GM23248 (cell line): Measurements from ENCODE around the gene TRIM36. TPM values are rescaled to one million over a fixed set of nuclear protein-coding genes. Genes with fewer than 3 reads are reported as not detected.

ENCODE experiments used
- DNase-seq: peaks from one replicate; pipeline ENCODE4 v3.0.0-alpha.2; 2015
- H2AFZ ChIP-seq: fragments of 200-600 bp; sonication (generic); 2 replicates; pipeline ENCODE4 v1.6.1; 2016; ENCODE audit warnings: antibody characterized with exemption
- H3F3A ChIP-seq: fragments of 200-600 bp; sonication (generic); 2 replicates; pipeline ENCODE4 v1.6.1; 2016; ENCODE audit warnings: mild to moderate bottlenecking, antibody characterized with exemption, mixed run types; ENCODE audit not compliant: insufficient read depth
- H3K27ac ChIP-seq: fragments of 200-600 bp; sonication (generic); 2 replicates; pipeline ENCODE4 v1.5.1; 2016; ENCODE audit warnings: mild to moderate bottlenecking
- H3K27me3 ChIP-seq: fragments of 200-600 bp; sonication (generic); replicated peaks from 2 replicates; pipeline ENCODE4 v1.6.1; 2016; ENCODE audit warnings: mild to moderate bottlenecking; ENCODE audit not compliant: insufficient read depth
- H3K36me3 ChIP-seq: fragments of 200-600 bp; sonication (generic); 2 replicates; pipeline ENCODE4 v1.6.1; 2016; ENCODE audit warnings: low read depth, mild to moderate bottlenecking
- H3K4me1 ChIP-seq: fragments of 200-600 bp; sonication (generic); 2 replicates; pipeline ENCODE4 v1.6.1; 2016; ENCODE audit warnings: mild to moderate bottlenecking; ENCODE audit not compliant: insufficient read depth
- H3K4me2 ChIP-seq: fragments of 200-600 bp; sonication (generic); one replicate; pipeline ENCODE4 v1.6.1; 2016; ENCODE audit warnings: mild to moderate bottlenecking; ENCODE audit not compliant: unreplicated experiment
- H3K4me3 ChIP-seq: fragments of 200-600 bp; sonication (generic); 2 replicates; pipeline ENCODE4 v1.5.1; 2016; ENCODE audit warnings: mild to moderate bottlenecking
- H3K79me2 ChIP-seq: fragments of 200-600 bp; sonication (generic); 2 replicates; pipeline ENCODE4 v1.6.1; 2016; ENCODE audit warnings: mild to moderate bottlenecking; ENCODE audit not compliant: insufficient read depth
- H3K9ac ChIP-seq: fragments of 200-600 bp; sonication (generic); 2 replicates; pipeline ENCODE4 v1.6.1; 2016; ENCODE audit warnings: mild to moderate bottlenecking
- H3K9me2 ChIP-seq: fragments of 200-600 bp; sonication (generic); 2 replicates; pipeline ENCODE4 v1.6.1; 2016; ENCODE audit warnings: mixed run types, mild to moderate bottlenecking, moderate library complexity; ENCODE audit not compliant: insufficient read depth
- H3K9me3 ChIP-seq: fragments of 200-600 bp; sonication (generic); one replicate; pipeline ENCODE4 v1.6.1; 2017; ENCODE audit warnings: low read depth
- H4K20me1 ChIP-seq: fragments of 200-600 bp; sonication (generic); 2 replicates; pipeline ENCODE4 v1.6.0; 2016; ENCODE audit not compliant: insufficient read depth
- EZH2 ChIP-seq: fragments of 200-600 bp; sonication (generic); IDR thresholded peaks from 2 replicates; pipeline ENCODE4 v1.6.1; 2018; ENCODE audit warnings: antibody characterized with exemption, mild to moderate bottlenecking; ENCODE audit not compliant: insufficient read depth, poor library complexity, severe bottlenecking
- EZH2phosphoT487 ChIP-seq: fragments of 200-600 bp; sonication (generic); IDR thresholded peaks from 2 replicates; pipeline ENCODE4 v1.6.1; 2018; ENCODE audit warnings: antibody characterized with exemption, moderate library complexity, mild to moderate bottlenecking, low read depth; ENCODE audit not compliant: insufficient read depth
- WGBS, 2 experiments: methylation state at CpG; one replicate each; pipeline ENCODE4 v1.1.6; 2015 to 2017; ENCODE audit warnings: low lambda C conversion rate in 2 of 2, low coverage in 1 of 2; ENCODE audit errors: missing lambda C conversion rate in 2 of 2; 5-methylcytosine and 5-hydroxymethylcytosine counted together
- in situ Hi-C: fragments of 300-500 bp; cut with MboI; formaldehyde crosslinking; loops from 2 replicates; pipeline ENCODE4 v1.15.0; 2020
- polyA plus RNA-seq: library from polyadenylated mRNA; unstranded; fragments of >200 nt; fragmentation: Nextera tagmentation; extraction: Ambion mirVana; gene quantifications from 2 replicates; pipeline ENCODE4 v1.2.1, GENCODE V29; 2016
- total RNA-seq: library from RNA; depleted of rRNA; stranded (reverse); fragments of >200 nt; shearing (Covaris generic); gene quantifications from 2 replicates; pipeline ENCODE4 v1.2.3, GENCODE V29; 2014

TRIM36 gene
- total and polyA plus RNA-seq, 2 experiments from 2014 or later: not detected

DNA sequence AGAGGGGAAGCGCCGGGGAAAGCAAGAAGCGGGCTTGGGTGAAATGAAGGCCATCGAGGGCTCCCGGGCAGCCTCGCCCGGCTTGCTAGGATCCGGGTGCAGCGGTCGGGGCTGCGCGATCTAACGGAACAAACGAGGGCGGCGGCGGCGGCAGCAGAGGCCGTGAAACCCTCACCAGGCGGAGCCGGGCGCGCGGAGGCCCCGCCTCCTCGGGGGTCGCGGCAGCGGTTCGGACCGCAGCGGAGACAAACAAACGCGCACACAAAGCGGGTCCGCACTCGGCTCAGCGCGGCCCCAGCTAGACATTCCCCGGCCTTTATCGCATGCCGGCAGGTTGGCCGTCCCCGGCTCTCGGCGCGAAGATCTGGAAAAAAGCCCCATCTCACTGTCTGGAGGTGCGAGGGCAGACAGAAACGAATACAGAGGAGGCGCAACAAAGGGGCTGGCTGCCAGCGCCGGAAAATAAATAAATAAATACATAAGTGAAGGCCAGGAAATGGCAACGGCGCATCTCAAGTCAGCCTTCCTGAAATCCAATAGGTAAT is 10.5 kb upstream of the TRIM36 start:
- H3K27me3 ChIP-seq: peaks cover 84% of the 10 kb centered on the region
- no peaks in the 10 kb centered on the region for H3K9me3 ChIP-seq
- H3K36me3 ChIP-seq: no peaks in the 10 kb centered on the region
- no peaks in the 10 kb centered on the region for H3K79me2 ChIP-seq
- H4K20me1 ChIP-seq: no peaks in the 10 kb centered on the region
- peak overlapping the region; percentile 71 for H3K4me3 ChIP-seq
- H3K27ac ChIP-seq: no peak overlapping the region
- peak; percentile 47 for DNase-seq
- H3K9me2 ChIP-seq: no peaks in the 10 kb centered on the region
- H2AFZ ChIP-seq: peak overlapping the region; percentile 82
- 3 to 4% methylated on average over 48 to 54 of the region's 54 CpGs for WGBS, 2 experiments
- no peak overlapping the region for H3K9ac ChIP-seq
- H3F3A ChIP-seq: no peaks in the 10 kb centered on the region
- no peaks in the 10 kb centered on the region for H3K4me1 ChIP-seq
- in situ Hi-C loops: no loop called here
- H3K4me2 ChIP-seq: peak overlapping the region; percentile 85
- TF ChIP-seq EZH2 (peak; percentile 86), EZH2phosphoT487 (no peak; the same call in 1 of the 2 replicates)

- no peaks in the 10 kb centered on the region for H3K4me1 ChIP-seq
- 5 to 7% methylated on average over 55 to 56 of the region's 56 CpGs for WGBS, 2 experiments
- DNase-seq: peak; percentile 44
- no peaks in the 10 kb centered on the region for H3K9me3 ChIP-seq
- H3K27me3 ChIP-seq: peaks cover 90% of the 10 kb centered on the region
- H3F3A ChIP-seq: no peaks in the 10 kb centered on the region
- no peaks in the 10 kb centered on the region for H3K36me3 ChIP-seq
- H2AFZ ChIP-seq: peak overlapping the region; percentile 82
- H3K4me3 ChIP-seq: peak overlapping the region; percentile 71
- no peak overlapping the region for H3K9ac ChIP-seq
- H3K9me2 ChIP-seq: no peaks in the 10 kb centered on the region
- H3K27ac ChIP-seq: no peak overlapping the region
- in situ Hi-C loops: no loop called here
- H4K20me1 ChIP-seq: no peaks in the 10 kb centered on the region
- peak overlapping the region; percentile 85 for H3K4me2 ChIP-seq
- no peaks in the 10 kb centered on the region for H3K79me2 ChIP-seq
- TF ChIP-seq EZH2 (peak; percentile 96), EZH2phosphoT487 (no peak; the same call in none of the 2 replicates)
These were observed 9.9 kb upstream of the TRIM36 start for GRCh38 chr5:115179394-115180164.

GRCh38 chr5:115179030-115179393 is 9.3 kb upstream of the TRIM36 start:
- Histone ChIP-seq H2AFZ (no peak overlapping the region), H3K9me2 (no peaks in the 10 kb centered on the region), H3K27ac (no peak overlapping the region), H3K9ac (no peak overlapping the region), H3K79me2 (no peaks in the 10 kb centered on the region), H3K4me3 (no peak overlapping the region), H3K4me1 (no peaks in the 10 kb centered on the region), H3K4me2 (no peak overlapping the region), H3F3A (no peaks in the 10 kb centered on the region), H3K36me3 (no peaks in the 10 kb centered on the region), H3K27me3 (peaks cover 95% of the 10 kb centered on the region), H4K20me1 (no peaks in the 10 kb centered on the region), H3K9me3 (no peaks in the 10 kb centered on the region)
- in situ Hi-C loops: no loop called here
- TF ChIP-seq EZH2 (no peak), EZH2phosphoT487 (no peak)
- DNase-seq: no peak
- 40 to 42% methylated on average over 27 to 30 of the region's 30 CpGs for WGBS, 2 experiments

GRCh38 chr5:115170929-115171510 is 1.3 kb upstream of the TRIM36 start:
- Histone ChIP-seq H3K9me3 (no peaks in the 10 kb centered on the region), H3K9ac (no peak overlapping the region), H3K4me2 (no peak overlapping the region), H3K27ac (no peak overlapping the region), H3K9me2 (no peaks in the 10 kb centered on the region), H3K36me3 (no peaks in the 10 kb centered on the region), H3K79me2 (no peaks in the 10 kb centered on the region), H3K4me3 (peak overlapping the region; percentile 84), H2AFZ (peak overlapping the region; percentile 93), H3K4me1 (no peaks in the 10 kb centered on the region), H3K27me3 (peaks cover 80% of the 10 kb centered on the region), H4K20me1 (no peaks in the 10 kb centered on the region), H3F3A (peaks cover 4% of the 10 kb centered on the region; the same call in 1 of the 2 replicates)
- TF ChIP-seq EZH2phosphoT487 (no peak), EZH2 (no peak)
- peak; percentile 8 for DNase-seq
- 44 to 47% methylated on average over 16 of the region's 16 CpGs for WGBS, 2 experiments
- in situ Hi-C loops: no loop called here
